K562 (cell line): ENCODE data around the gene ZNF165. TPM values are rescaled to one million over a fixed set of nuclear protein-coding genes. Genes with fewer than 3 reads are reported as not detected.
A peak's percentile ranks its signal among the peaks of the same experiment; 100 is the strongest.
"Not testable (repeated sequence)": the region's sequence is repeated elsewhere in the genome, so short reads cannot be mapped to it uniquely, and the experiment has no call there.

Experiments used
- ATAC-seq: fragments of 200-7000 bp; cut with Tn5 transposase; 3 replicates; pipeline ENCODE4 v1.9.1; 2020; ENCODE audit warnings: moderate library complexity
- BruUV-seq: library from RNA; stranded (reverse); fragments of 400-500 nt; replicated peaks from 2 replicates; lab custom pipeline; 2021; lab: Mats Ljungman, UMichigan
- CTCF ChIA-PET: fragments of 300-600 bp; formaldehyde crosslinking; extraction: SDS; loops from one replicate; lab custom pipeline; 2021; ENCODE audit warnings: low intra/inter-chr PET ratio; lab: Yijun Ruan, JAX
- POLR2A ChIA-PET: fragments of 300-600, 350-650 bp; sonication (Branson Sonifier 250); formaldehyde crosslinking; extraction: SDS; loops from one replicate; lab custom pipeline; 2021; ENCODE audit warnings: antibody characterized with exemption, inconsistent platforms; lab: Yijun Ruan, JAX
- DNase-seq, 4 experiments: peaks; one replicate each; pipeline versions ENCODE4 v3.0.0 to v3.0.0-alpha.2; 2011 to 2018; ENCODE audit warnings: low spot score in 3 of 4, mixed read lengths in 3 of 4; ENCODE audit errors: extremely low read depth in 1 of 4
- FAIRE-seq: peaks from 2 replicates; lab custom pipeline; 2011; peaks lifted over from hg19 to GRCh38; lab: Jason Lieb, UNC
- H2AFZ ChIP-seq: 2 replicates; pipeline ENCODE4 v1.6.0; 2011; ENCODE audit warnings: low read depth, low read length, control low read depth, inconsistent platforms
- H3K27ac ChIP-seq: fragments of 200-600 bp; 3 replicates; pipeline ENCODE4 v1.8.0; 2011; ENCODE audit warnings: low read depth, mild to moderate bottlenecking, control low read depth, inconsistent platforms, low read length, moderate library complexity, mixed read lengths; ENCODE audit errors: extremely low read depth
- H3K27me3 ChIP-seq, 2 experiments: fragments of 300-600 bp in 1 of 2; 2 replicates in 1 of 2; 3 replicates in 1 of 2; pipeline versions ENCODE4 v1.6.0 to v1.8.0; 2011; ENCODE audit warnings: inconsistent platforms in 2 of 2, low read length in 2 of 2, mild to moderate bottlenecking in 1 of 2, mixed read lengths in 1 of 2, moderate library complexity in 1 of 2; ENCODE audit not compliant: control insufficient read depth in 2 of 2, insufficient read depth in 2 of 2
- H3K36me3 ChIP-seq: fragments of 300-600 bp; 3 replicates; pipeline ENCODE4 v1.8.0; 2011; ENCODE audit warnings: mild to moderate bottlenecking, low read length, inconsistent platforms; ENCODE audit not compliant: control insufficient read depth, insufficient read depth
- H3K4me1 ChIP-seq, 2 experiments: fragments of 200-600 bp in 1 of 2; replicated peaks in 1 of 2; 2 replicates in 1 of 2; 3 replicates in 1 of 2; pipeline versions ENCODE4 v1.5.1 to v1.8.0; 2011; ENCODE audit warnings: inconsistent platforms in 2 of 2, low read length in 2 of 2, mild to moderate bottlenecking in 1 of 2, mixed read lengths in 1 of 2, moderate library complexity in 1 of 2; ENCODE audit not compliant: control insufficient read depth in 2 of 2, insufficient read depth in 2 of 2
- H3K4me2 ChIP-seq: 2 replicates; pipeline ENCODE4 v1.6.1; 2011; ENCODE audit warnings: low read length, control low read depth, inconsistent platforms, mixed read lengths; ENCODE audit not compliant: insufficient read depth
- H3K4me3 ChIP-seq: fragments of 200-600 bp; sonication (generic), shearing (Covaris generic); 2 replicates; pipeline ENCODE4 v1.5.1; 2016; ENCODE audit warnings: control low read depth, inconsistent platforms
- H3K79me2 ChIP-seq: fragments of 200-600 bp; 3 replicates; pipeline ENCODE4 v1.8.0; 2011; ENCODE audit warnings: low read length, inconsistent platforms; ENCODE audit not compliant: control insufficient read depth, insufficient read depth
- H3K9ac ChIP-seq, 2 experiments: 2 replicates each; pipeline versions ENCODE4 v1.6.0 to v1.6.1; 2011; ENCODE audit warnings: low read depth in 2 of 2, low read length in 2 of 2, control low read depth in 1 of 2, inconsistent platforms in 1 of 2, mild to moderate bottlenecking in 1 of 2, mixed read lengths in 1 of 2; ENCODE audit not compliant: insufficient read depth in 1 of 2
- H3K9me1 ChIP-seq: one replicate; pipeline ENCODE4 v1.6.0; 2011; ENCODE audit warnings: inconsistent platforms, mild to moderate bottlenecking, low read length, moderate library complexity; ENCODE audit not compliant: control insufficient read depth, insufficient read depth
- H3K9me3 ChIP-seq: replicated peaks from 2 replicates; pipeline ENCODE4 v1.5.1; 2011; ENCODE audit warnings: low read depth, low read length, inconsistent platforms; ENCODE audit not compliant: control insufficient read depth, insufficient read depth
- H4K20me1 ChIP-seq: replicated peaks from 2 replicates; pipeline ENCODE4 v1.6.1; 2011; ENCODE audit warnings: low read length, inconsistent platforms, mixed read lengths; ENCODE audit not compliant: control insufficient read depth, insufficient read depth
- AFF1 ChIP-seq, 2 experiments: fragments of 450-650 bp; IDR thresholded peaks; 2 replicates each; pipeline ENCODE4 v1.6.1; 2018; ENCODE audit warnings: mild to moderate bottlenecking in 2 of 2, low read depth in 1 of 2; ENCODE audit not compliant: partially characterized antibody in 2 of 2
- WGBS: fragments of 100-300 bp; shearing (Covaris generic); methylation state at CpG from one replicate; pipeline ENCODE4 v1.1.6; 2016; ENCODE audit warnings: low coverage, mixed read lengths; ENCODE audit not compliant: insufficient coverage; ENCODE audit errors: missing lambda C conversion rate; 5-methylcytosine and 5-hydroxymethylcytosine counted together
- in situ Hi-C: fragments of 300-500 bp; cut with MboI; formaldehyde crosslinking; loops from 4 replicates; pipeline ENCODE4 v1.15.0; 2018; ENCODE audit warnings: inconsistent platforms, mixed read lengths
- intact Hi-C: fragments of 100-400 bp; cut with micrococcal nuclease; formaldehyde crosslinking; loops from 2 replicates; pipeline ENCODE4 v1.14.2; 2022
- polyA plus RNA-seq, 8 experiments: library from polyadenylated mRNA; depleted of rRNA in 4 of 8; stranded (reverse) in 5 of 8; unstranded in 3 of 8; fragments of >200 nt; fragmentation: Nextera tagmentation in 2 of 8; fragmentation: Illumina TruSeq in 1 of 8; extraction: Ambion mirVana in 2 of 8; extraction: Trizol in 1 of 8; gene quantifications; 2 replicates each; pipeline versions ENCODE4 v1.2.1 to v1.2.3, GENCODE V29; 2011 to 2014; ENCODE audit warnings: inconsistent platforms in 1 of 8, missing spikeins in 1 of 8
- total RNA-seq, 7 experiments: library from RNA; depleted of rRNA in 6 of 7; stranded (reverse); fragments of >200 nt in 6 of 7; fragmentation: Illumina TruSeq in 2 of 7; extraction: Trizol in 2 of 7; gene quantifications; 2 replicates each; pipeline versions ENCODE4 v1.2.1 to v1.2.3, GENCODE V29; 2011 to 2021; ENCODE audit warnings: low replicate concordance in 1 of 7

Gene ZNF165
- total and polyA plus RNA-seq, 9 of the 15 experiments (the other 6 are each of a cell fraction or from before 2014, with no cell fraction given): 0.82 to 3.6 (median 1.2) TPM

- H2AFZ ChIP-seq, H3K9me1 ChIP-seq, H3K4me2 ChIP-seq, H3K4me3 ChIP-seq, H4K20me1 ChIP-seq, ATAC-seq, BruUV-seq, CTCF ChIA-PET, H3K9ac ChIP-seq, in situ Hi-C loops, H3K27ac ChIP-seq, H3K79me2 ChIP-seq, H3K4me1 ChIP-seq, H3K36me3 ChIP-seq, DNase-seq, H3K9me3 ChIP-seq, H3K27me3 ChIP-seq, FAIRE-seq: not testable (repeated sequence)
- 51% methylated on average over 7 of the region's 7 CpGs for WGBS
- intact Hi-C loops: loop anchor here (5.0 kb wide), 1 partner anchor 195 kb away; no protein-coding TSS in a partner anchor
- POLR2A ChIA-PET: interaction anchor here (0.6 to 1.0 kb wide), 3 partner anchors 14 to 412 kb away, joined by 3 read pairs; no protein-coding TSS in a partner anchor
- TF ChIP-seq AFF1 (IDR thresholded peaks at IDR 0.05; ENCODE audit: low read depth in 1 of 2, partially characterized antibody in 2 of 2): peak in 1 of 2 experiments; percentile 91
Measured at GRCh38 chr6:28102222-28102621, 21.9 kb downstream of the ZNF165 start.
